Measurements from ENCODE around the gene HES5. TPM values are rescaled to one million over a fixed set of nuclear protein-coding genes. Genes with fewer than 3 reads are reported as not detected.

The HES5 gene
- total RNA-seq, 4 donors from 2014 or later = not detected

GRCh38 chr1:2517966-2518365 is 12.1 kb downstream of the HES5 start:
- ATAC-seq = no peak
- no peak overlapping the region for H3K27ac ChIP-seq
- 87 to 100% methylated on average over 2 to 3 of the region's 17 CpGs for WGBS, 2 donors (ENCODE audit: low coverage in 1 of 2)
- peaks cover 0 to 2% (median 0%) of the 10 kb centered on the region in 3 donors for H3K4me1 ChIP-seq
- no peak overlapping the region for H3K4me3 ChIP-seq
- no peak for TF ChIP-seq POLR2A (IDR thresholded peaks at IDR 0.05)
- TF ChIP-seq POLR2AphosphoS5 (IDR thresholded peaks at IDR 0.05) = no peak
- H3K36me3 ChIP-seq = peaks cover 0 to 87% of the 10 kb centered on the region in 2 donors
- no peaks in the 10 kb centered on the region for H3K9me3 ChIP-seq
- no peaks in the 10 kb centered on the region for H3K27me3 ChIP-seq

GRCh38 chr1:2516946-2517345 is 13.1 kb downstream of the HES5 start:
- no peak overlapping the region for H3K4me3 ChIP-seq
- no peaks in the 10 kb centered on the region for H3K9me3 ChIP-seq
- no peaks in the 10 kb centered on the region for H3K4me1 ChIP-seq
- no peaks in the 10 kb centered on the region for H3K27me3 ChIP-seq
- TF ChIP-seq POLR2AphosphoS5 (IDR thresholded peaks at IDR 0.05) (no peak), POLR2A (IDR thresholded peaks at IDR 0.05) (no peak)
- H3K27ac ChIP-seq = no peak overlapping the region
- no CpG with 5 or more reads among the region's 14 CpGs for WGBS, 2 donors (ENCODE audit: low coverage in 1 of 2)
- no peak for ATAC-seq
- peaks cover 0 to 97% of the 10 kb centered on the region in 2 donors for H3K36me3 ChIP-seq

- no peak for TF ChIP-seq EP300 (IDR thresholded peaks at IDR 0.05)
- TF ChIP-seq POLR2AphosphoS5 (IDR thresholded peaks at IDR 0.05) = no peak
- TF ChIP-seq CTCF (IDR thresholded peaks at IDR 0.05) = no peak
- no peak for TF ChIP-seq POLR2A (IDR thresholded peaks at IDR 0.05)
- Histone ChIP-seq H3K4me3 (no peak overlapping the region), H3K27ac (no peak overlapping the region), H3K4me1 (no peaks in the 10 kb centered on the region), H3K36me3 (peaks cover 0 to 100% of the 10 kb centered on the region in 2 donors), H3K27me3 (no peaks in the 10 kb centered on the region), H3K9me3 (no peaks in the 10 kb centered on the region)
- no peak for ATAC-seq
- 83 to 84% methylated on average over 2 to 5 of the region's 17 CpGs for WGBS, 2 donors (ENCODE audit: low coverage in 1 of 2)
Observed at GRCh38 chr1:2516124-2516523, 13.9 kb downstream of the HES5 start.

GRCh38 chr1:2515763-2516080 is 14.3 kb downstream of the HES5 start:
- TF ChIP-seq POLR2A (IDR thresholded peaks at IDR 0.05) (no peak), EP300 (IDR thresholded peaks at IDR 0.05) (no peak), CTCF (IDR thresholded peaks at IDR 0.05) (no peak), POLR2AphosphoS5 (IDR thresholded peaks at IDR 0.05) (no peak)
- no peaks in the 10 kb centered on the region for H3K9me3 ChIP-seq
- H3K4me1 ChIP-seq = no peaks in the 10 kb centered on the region
- no peak overlapping the region for H3K27ac ChIP-seq
- no peak overlapping the region for H3K4me3 ChIP-seq
- no peak for ATAC-seq
- H3K36me3 ChIP-seq = peaks cover 0 to 100% of the 10 kb centered on the region in 2 donors
- 88 to 89% methylated on average over 10 of the region's 11 CpGs for WGBS, 2 donors (ENCODE audit: low coverage in 1 of 2)
- H3K27me3 ChIP-seq = no peaks in the 10 kb centered on the region

GRCh38 chr1:2514863-2515762 is 14.9 kb downstream of the HES5 start:
- no peaks in the 10 kb centered on the region for H3K9me3 ChIP-seq
- no peaks in the 10 kb centered on the region for H3K4me1 ChIP-seq
- 87 to 92% methylated on average over 5 to 6 of the region's 45 CpGs for WGBS, 2 donors (ENCODE audit: low coverage in 1 of 2)
- no peak overlapping the region for H3K4me3 ChIP-seq
- TF ChIP-seq POLR2A (IDR thresholded peaks at IDR 0.05) (no peak), POLR2AphosphoS5 (IDR thresholded peaks at IDR 0.05) (no peak)
- H3K27ac ChIP-seq = no peak overlapping the region
- ATAC-seq = no peak
- peaks cover 0 to 100% of the 10 kb centered on the region in 2 donors for H3K36me3 ChIP-seq
- H3K27me3 ChIP-seq = no peaks in the 10 kb centered on the region

GRCh38 chr1:2513939-2514652 is 16.0 kb downstream of the HES5 start:
- peaks cover 0 to 100% of the 10 kb centered on the region in 2 donors for H3K36me3 ChIP-seq
- no peak for ATAC-seq
- 90 to 100% methylated on average over 3 to 4 of the region's 43 CpGs for WGBS, 2 donors (ENCODE audit: low coverage in 1 of 2)

More at GRCh38 chr1:2513939-2514652, 16.0 kb downstream of the HES5 start:
- H3K4me1 ChIP-seq = no peaks in the 10 kb centered on the region
- no peak overlapping the region for H3K27ac ChIP-seq
- H3K27me3 ChIP-seq = no peaks in the 10 kb centered on the region
- H3K9me3 ChIP-seq = no peaks in the 10 kb centered on the region
- TF ChIP-seq CTCF (IDR thresholded peaks at IDR 0.05) = no peak
- TF ChIP-seq POLR2AphosphoS5 (IDR thresholded peaks at IDR 0.05) = no peak
- TF ChIP-seq POLR2A (IDR thresholded peaks at IDR 0.05) = no peak
- no peak for TF ChIP-seq EP300 (IDR thresholded peaks at IDR 0.05)
- H3K4me3 ChIP-seq = no peak overlapping the region

Measured in gastroesophageal sphincter (tissue), 4 donors.